Left ventricle myocardium inferior (tissue), 1 donor: Measurements from ENCODE around the gene MBD2. TPM values are rescaled to one million over a fixed set of nuclear protein-coding genes. Genes with fewer than 3 reads are reported as not detected.

Experiments
- DNase-seq: peaks from one replicate; pipeline ENCODE4 v3.0.0-alpha.2; 2020
- H3K27ac ChIP-seq: fragments of 200-600 bp; replicated peaks from 2 replicates; pipeline ENCODE4 v1.8.0; 2021
- H3K27me3 ChIP-seq: fragments of 200-600 bp; 2 replicates; pipeline ENCODE4 v1.8.0; 2021; ENCODE audit warnings: low read depth
- H3K36me3 ChIP-seq: fragments of 200-600 bp; 2 replicates; pipeline ENCODE4 v1.8.0; 2021
- H3K4me1 ChIP-seq: fragments of 200-600 bp; 2 replicates; pipeline ENCODE4 v1.8.0; 2021
- H3K4me3 ChIP-seq: fragments of 200-600 bp; 2 replicates; pipeline ENCODE4 v1.8.0; 2021; ENCODE audit warnings: mild to moderate bottlenecking, moderate library complexity
- H3K9me3 ChIP-seq: fragments of 200-600 bp; replicated peaks from 2 replicates; pipeline ENCODE4 v1.8.0; 2021
- CTCF ChIP-seq: fragments of 200-600 bp; IDR thresholded peaks from 2 replicates; pipeline ENCODE4 v1.8.0; 2021; ENCODE audit warnings: antibody characterized with exemption, mild to moderate bottlenecking, borderline replicate concordance
- intact Hi-C: fragments of 100-400 bp; cut with micrococcal nuclease; formaldehyde crosslinking; loops from one replicate; pipeline ENCODE4 v1.11.0; 2022
- total RNA-seq: library from RNA; stranded (reverse); fragmentation: NEBNext Ultra II Directional; extraction: Animal tissue kit (Norgen Biotek cat#: 25700); gene quantifications from one replicate; pipeline ENCODE4 v1.2.1, GENCODE V29; 2021
- donor health status: DM: no; HTN: yes; CAD: no; lungs with severe emphysema.

Gene MBD2
- total RNA-seq, 1 donor from 2014 or later: 43.7 TPM

- intact Hi-C loops: no loop called here
- Histone ChIP-seq H3K36me3 (peaks cover 5% of the 10 kb centered on the region), H3K27ac (no peak overlapping the region), H3K9me3 (no peaks in the 10 kb centered on the region), H3K4me1 (no peaks in the 10 kb centered on the region), H3K27me3 (no peaks in the 10 kb centered on the region), H3K4me3 (no peak overlapping the region)
- TF ChIP-seq CTCF: no peak
- DNase-seq: no peak
Observed at GRCh38 chr18:54192900-54193299, 31.6 kb downstream of the MBD2 start.

GRCh38 chr18:54192415-54192814 is 32.1 kb downstream of the MBD2 start:
- Histone ChIP-seq H3K9me3 (no peaks in the 10 kb centered on the region), H3K4me3 (no peak overlapping the region), H3K27me3 (no peaks in the 10 kb centered on the region), H3K4me1 (no peaks in the 10 kb centered on the region), H3K27ac (no peak overlapping the region), H3K36me3 (peaks cover 10% of the 10 kb centered on the region)
- DNase-seq: no peak
- intact Hi-C loops: no loop called here
- no peak for TF ChIP-seq CTCF

GRCh38 chr18:54191352-54191751 is 33.1 kb downstream of the MBD2 start:
- H3K27me3 ChIP-seq: no peaks in the 10 kb centered on the region
- H3K4me3 ChIP-seq: no peak overlapping the region
- intact Hi-C loops: no loop called here
- TF ChIP-seq CTCF: no peak
- no peaks in the 10 kb centered on the region for H3K9me3 ChIP-seq
- H3K27ac ChIP-seq: no peak overlapping the region
- DNase-seq: no peak
- peaks cover 20% of the 10 kb centered on the region for H3K36me3 ChIP-seq
- H3K4me1 ChIP-seq: no peaks in the 10 kb centered on the region

GRCh38 chr18:54187372-54187771 is 37.1 kb downstream of the MBD2 start:
- peaks cover 33% of the 10 kb centered on the region for H3K36me3 ChIP-seq
- no peak overlapping the region for H3K27ac ChIP-seq
- no peak for TF ChIP-seq CTCF
- no peaks in the 10 kb centered on the region for H3K9me3 ChIP-seq
- H3K4me3 ChIP-seq: no peak overlapping the region
- no peak for DNase-seq
- H3K4me1 ChIP-seq: no peaks in the 10 kb centered on the region
- H3K27me3 ChIP-seq: no peaks in the 10 kb centered on the region
- intact Hi-C loops: no loop called here

- no peaks in the 10 kb centered on the region for H3K27me3 ChIP-seq
- no peak for DNase-seq
- H3K9me3 ChIP-seq: no peaks in the 10 kb centered on the region
- no peak overlapping the region for H3K27ac ChIP-seq
- no peaks in the 10 kb centered on the region for H3K4me1 ChIP-seq
- H3K36me3 ChIP-seq: peaks cover 44% of the 10 kb centered on the region
- intact Hi-C loops: no loop called here
- H3K4me3 ChIP-seq: no peak overlapping the region
- TF ChIP-seq CTCF: no peak
Observed at GRCh38 chr18:54184836-54185235, 39.6 kb downstream of the MBD2 start.

GRCh38 chr18:54183390-54183789 is 41.1 kb downstream of the MBD2 start:
- intact Hi-C loops: no loop called here
- Histone ChIP-seq H3K27ac (no peak overlapping the region), H3K4me3 (no peak overlapping the region), H3K27me3 (no peaks in the 10 kb centered on the region), H3K36me3 (peaks cover 44% of the 10 kb centered on the region), H3K4me1 (no peaks in the 10 kb centered on the region), H3K9me3 (no peaks in the 10 kb centered on the region)
- TF ChIP-seq CTCF: no peak
- DNase-seq: no peak
